GM19239 (cell line): ENCODE measurements around the gene F8.

Experiments
- DNase-seq: peaks from one replicate; pipeline ENCODE4 v3.0.0; 2011; ENCODE audit warnings: low spot score; ENCODE audit not compliant: insufficient read length
- FAIRE-seq: peaks from 2 replicates; lab custom pipeline; 2011; peaks lifted over from hg19 to GRCh38; lab: Jason Lieb, UNC

Gene F8

GRCh38 chrX:155022585-155022984, at the start of gene F8:
F8 (minus strand) TSS chrX:155022723; CDS start chrX:155022552, 171 bp downstream.
- no peak for DNase-seq
- no peak for FAIRE-seq

GRCh38 chrX:155071694-155072280, 49.3 kb upstream of the F8 start:
- DNase-seq, result no peak
- peak; percentile 83 for FAIRE-seq

GRCh38 chrX:155070975-155071693, 48.6 kb upstream of the F8 start, which contains the start of the genes BRCC3, CMC4 and MTCP1:
BRCC3 (plus strand) TSS chrX:155071508; CDS start chrX:155071528, 20 bp downstream.
CMC4 (minus strand) TSS chrX:155071136; CDS start chrX:155064023, 7,113 bp downstream.
MTCP1 (minus strand) TSS chrX:155071136; CDS start chrX:155066010, 5,126 bp downstream.
- FAIRE-seq, result peak; percentile 85
- peak; percentile 71 for DNase-seq

- DNase-seq (no peak), FAIRE-seq (no peak)
These were observed 48.1 kb upstream of the F8 start for GRCh38 chrX:155070663-155070974.

- FAIRE-seq, result no peak
These were observed 47.5 kb upstream of the F8 start for GRCh38 chrX:155070038-155070437.

GRCh38 chrX:155069414-155069813, 46.9 kb upstream of the F8 start:
- FAIRE-seq, result no peak
- no peak for DNase-seq

More at GRCh38 chrX:155070038-155070437, 47.5 kb upstream of the F8 start:
- no peak for DNase-seq

GRCh38 chrX:155068165-155068564, 45.6 kb upstream of the F8 start:
- DNase-seq (no peak), FAIRE-seq (no peak)

GRCh38 chrX:155065035-155065734, 42.7 kb upstream of the F8 start:
- FAIRE-seq, result no peak

GRCh38 chrX:155061760-155062159, 39.2 kb upstream of the F8 start:
- FAIRE-seq (peak; percentile 47), DNase-seq (no peak)

More at GRCh38 chrX:155065035-155065734, 42.7 kb upstream of the F8 start:
- DNase-seq, result no peak

GRCh38 chrX:155056877-155057792, 34.6 kb upstream of the F8 start:
- FAIRE-seq (peak; percentile 97), DNase-seq (peak; percentile 2)

GRCh38 chrX:155056471-155056870, 33.9 kb upstream of the F8 start:
- FAIRE-seq (no peak), DNase-seq (no peak)

- no peak for DNase-seq
- FAIRE-seq, result peak; percentile 37
These were observed 33.0 kb upstream of the F8 start for GRCh38 chrX:155055494-155055893.

- no peak for FAIRE-seq
- no peak for DNase-seq
These were observed 31.7 kb upstream of the F8 start for GRCh38 chrX:155054255-155054654.

GRCh38 chrX:155053656-155054055, 31.1 kb upstream of the F8 start:
- no peak for FAIRE-seq
- DNase-seq, result no peak

GRCh38 chrX:155052738-155053498, 30.4 kb upstream of the F8 start:
- DNase-seq (no peak), FAIRE-seq (no peak)

GRCh38 chrX:155048977-155049619, 26.6 kb upstream of the F8 start:
- no peak for DNase-seq
- FAIRE-seq, result peak; percentile 52

GRCh38 chrX:155046811-155047528, 24.4 kb upstream of the F8 start:
- no peak for FAIRE-seq
- DNase-seq, result no peak

- no peak for DNase-seq
- FAIRE-seq, result no peak
These were observed 23.7 kb upstream of the F8 start for GRCh38 chrX:155046129-155046810.
